ENCODE measurements around the gene RPL28. TPM values are rescaled to one million over a fixed set of nuclear protein-coding genes. Genes with fewer than 3 reads are reported as not detected.

Gene RPL28
- total RNA-seq, 3 donors from 2014 or later (not counting 1 experiment from before 2014, with no cell fraction given), result 1,373 to 1,704 (median 1,679) TPM

- WGBS (ENCODE audit: insufficient coverage), result 91% methylated on average over 21 of the region's 22 CpGs
- H3K9me3 ChIP-seq (ENCODE audit: control insufficient read depth, insufficient read depth, low read length), result no peaks in the 10 kb centered on the region
- no peak for DNase-seq
Measured at GRCh38 chr19:55348317-55349034, 37.3 kb upstream of the RPL28 start.

GRCh38 chr19:55350620-55351315 is 35.0 kb upstream of the RPL28 start:
- WGBS (ENCODE audit: insufficient coverage), result 64% methylated on average over 11 of the region's 11 CpGs
- peaks cover 4 to 31% of the 10 kb centered on the region in 2 donors for H3K4me1 Mint-ChIP-seq
- TF ChIP-seq CTCF (IDR thresholded peaks at IDR 0.05), result no peak
- H3K27me3 Mint-ChIP-seq (ENCODE audit: low read depth in 2 of 2), result peaks cover 22 to 31% of the 10 kb centered on the region in 2 donors
- H3K27ac Mint-ChIP-seq, result peak overlapping the region in 1 of 2 donors; percentile 74
- ATAC-seq (no peak), DNase-seq (no peak)
- no peaks in the 10 kb centered on the region for H3K36me3 Mint-ChIP-seq
- no peak overlapping the region for H3K27ac ChIP-seq (ENCODE audit: low read length)
- no peak overlapping the region for H3K4me3 Mint-ChIP-seq
- no peaks in the 10 kb centered on the region for H3K36me3 ChIP-seq (ENCODE audit: control insufficient read depth, insufficient read depth, low read length)
- peaks cover 28% of the 10 kb centered on the region for H3K27me3 ChIP-seq (ENCODE audit: control insufficient read depth, insufficient read depth, low read length)
- intact Hi-C loops (cut with micrococcal nuclease), result no loop called here
- no peak overlapping the region for H3K4me3 ChIP-seq (ENCODE audit: low read length)
- H3K9me3 Mint-ChIP-seq, result no peaks in the 10 kb centered on the region
- no peaks in the 10 kb centered on the region for H3K9me3 ChIP-seq (ENCODE audit: control insufficient read depth, insufficient read depth, low read length)
- peaks cover 21% of the 10 kb centered on the region for H3K4me1 ChIP-seq (ENCODE audit: control insufficient read depth, insufficient read depth, low read length)

More at GRCh38 chr19:55348317-55349034, 37.3 kb upstream of the RPL28 start:
- Mint-ChIP-seq H3K27me3 (ENCODE audit: low read depth in 2 of 2) (peaks cover 22 to 24% of the 10 kb centered on the region in 2 donors), H3K4me1 (peaks cover 4 to 33% of the 10 kb centered on the region in 2 donors), H3K4me3 (no peak overlapping the region), H3K9me3 (no peaks in the 10 kb centered on the region), H3K27ac (no peak overlapping the region), H3K36me3 (no peaks in the 10 kb centered on the region)
- Histone ChIP-seq H3K4me3 (ENCODE audit: low read length) (no peak overlapping the region), H3K27me3 (ENCODE audit: control insufficient read depth, insufficient read depth, low read length) (peaks cover 21% of the 10 kb centered on the region), H3K27ac (ENCODE audit: low read length) (no peak overlapping the region), H3K36me3 (ENCODE audit: control insufficient read depth, insufficient read depth, low read length) (peaks cover 3% of the 10 kb centered on the region), H3K4me1 (ENCODE audit: control insufficient read depth, insufficient read depth, low read length) (peaks cover 7% of the 10 kb centered on the region)
- intact Hi-C loops (cut with micrococcal nuclease), result no loop called here
- no peak for ATAC-seq
- TF ChIP-seq CTCF (IDR thresholded peaks at IDR 0.05), result no peak

- H3K4me3 Mint-ChIP-seq, result no peak overlapping the region
Measured at GRCh38 chr19:55352040-55352439, 33.7 kb upstream of the RPL28 start.

More at GRCh38 chr19:55352040-55352439, 33.7 kb upstream of the RPL28 start:
- H3K36me3 Mint-ChIP-seq, result no peaks in the 10 kb centered on the region
- Histone ChIP-seq H3K9me3 (ENCODE audit: control insufficient read depth, insufficient read depth, low read length) (no peaks in the 10 kb centered on the region), H3K27me3 (ENCODE audit: control insufficient read depth, insufficient read depth, low read length) (peaks cover 28% of the 10 kb centered on the region), H3K4me1 (ENCODE audit: control insufficient read depth, insufficient read depth, low read length) (peaks cover 21% of the 10 kb centered on the region), H3K27ac (ENCODE audit: low read length) (no peak overlapping the region), H3K4me3 (ENCODE audit: low read length) (no peak overlapping the region), H3K36me3 (ENCODE audit: control insufficient read depth, insufficient read depth, low read length) (no peaks in the 10 kb centered on the region)
- no peaks in the 10 kb centered on the region for H3K9me3 Mint-ChIP-seq
- WGBS (ENCODE audit: insufficient coverage), result 44% methylated on average over 6 of the region's 6 CpGs
- intact Hi-C loops (cut with micrococcal nuclease), result no loop called here
- DNase-seq (no peak), ATAC-seq (no peak)
- H3K27ac Mint-ChIP-seq, result peak overlapping the region in 1 of 2 donors; percentile 77
- peaks cover 25 to 32% of the 10 kb centered on the region in 2 donors for H3K27me3 Mint-ChIP-seq (ENCODE audit: low read depth in 2 of 2)
- peaks cover 4 to 31% of the 10 kb centered on the region in 2 donors for H3K4me1 Mint-ChIP-seq
- no peak for TF ChIP-seq CTCF (IDR thresholded peaks at IDR 0.05)

Measured in natural killer cell (primary cell).